Body of pancreas (tissue), 4 donors: ENCODE measurements around the gene ENTPD2.

Source experiments
- POLR2A ChIP-seq, 3 donors: fragments of 450-650 bp; IDR thresholded peaks; one replicate each; pipeline ENCODE4 v1.6.1; 2016; ENCODE audit warnings: antibody characterized with exemption in 3 of 3, mild to moderate bottlenecking in 2 of 3
- TF ChIP-seq, protein P1 (sequence below), 7 experiments: fragments of 450-650 bp in 4 of 7; fragments of 200-600 bp in 3 of 7; sonication (generic) in 3 of 7; IDR thresholded peaks; one replicate each; pipeline ENCODE4 v1.5.1; 2016 to 2019; ENCODE audit warnings: antibody characterized with exemption in 7 of 7

DNA sequence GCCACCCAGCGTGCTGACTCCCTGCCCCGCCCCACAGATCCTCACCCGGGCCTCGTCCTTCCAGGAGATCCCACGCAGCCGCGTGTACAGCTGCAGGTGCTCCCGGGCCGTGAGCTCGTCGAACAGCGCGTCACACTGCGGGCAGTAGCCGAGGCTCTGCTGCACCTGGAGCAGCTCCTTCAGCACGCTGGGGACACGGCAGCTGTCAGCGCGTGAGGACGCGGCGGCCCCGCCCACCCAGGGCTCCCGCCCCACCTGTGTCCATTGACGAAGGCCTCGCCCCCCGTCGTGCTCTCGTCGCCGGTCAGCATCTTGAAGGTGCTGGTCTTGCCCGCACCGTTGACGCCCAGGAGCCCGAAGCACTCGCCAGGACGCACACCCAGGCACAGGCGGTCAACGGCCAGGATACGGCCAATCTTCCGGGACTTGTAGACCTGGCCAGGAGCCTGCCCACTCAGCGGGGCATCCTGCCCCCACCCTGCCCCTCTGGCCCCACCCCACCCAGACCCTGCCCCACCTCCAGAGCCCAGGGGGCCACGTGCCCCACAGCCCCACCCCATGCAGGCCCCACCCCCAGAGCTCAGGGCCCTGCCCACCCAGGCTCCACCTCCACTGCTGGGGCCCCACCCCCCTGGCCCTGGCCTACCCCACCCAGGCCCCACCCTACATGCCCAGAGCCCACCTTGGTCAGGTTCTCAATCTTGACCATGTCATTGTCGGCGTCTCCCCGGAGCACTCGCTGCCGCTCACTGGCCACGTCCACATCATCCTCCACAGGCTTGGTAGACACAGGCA lies 43.7 kb downstream of the ENTPD2 start:
- TF ChIP-seq POLR2A (IDR thresholded peaks at IDR 0.05): no peak
- TF ChIP-seq, protein P1, sequence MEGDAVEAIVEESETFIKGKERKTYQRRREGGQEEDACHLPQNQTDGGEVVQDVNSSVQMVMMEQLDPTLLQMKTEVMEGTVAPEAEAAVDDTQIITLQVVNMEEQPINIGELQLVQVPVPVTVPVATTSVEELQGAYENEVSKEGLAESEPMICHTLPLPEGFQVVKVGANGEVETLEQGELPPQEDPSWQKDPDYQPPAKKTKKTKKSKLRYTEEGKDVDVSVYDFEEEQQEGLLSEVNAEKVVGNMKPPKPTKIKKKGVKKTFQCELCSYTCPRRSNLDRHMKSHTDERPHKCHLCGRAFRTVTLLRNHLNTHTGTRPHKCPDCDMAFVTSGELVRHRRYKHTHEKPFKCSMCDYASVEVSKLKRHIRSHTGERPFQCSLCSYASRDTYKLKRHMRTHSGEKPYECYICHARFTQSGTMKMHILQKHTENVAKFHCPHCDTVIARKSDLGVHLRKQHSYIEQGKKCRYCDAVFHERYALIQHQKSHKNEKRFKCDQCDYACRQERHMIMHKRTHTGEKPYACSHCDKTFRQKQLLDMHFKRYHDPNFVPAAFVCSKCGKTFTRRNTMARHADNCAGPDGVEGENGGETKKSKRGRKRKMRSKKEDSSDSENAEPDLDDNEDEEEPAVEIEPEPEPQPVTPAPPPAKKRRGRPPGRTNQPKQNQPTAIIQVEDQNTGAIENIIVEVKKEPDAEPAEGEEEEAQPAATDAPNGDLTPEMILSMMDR (IDR thresholded peaks at IDR 0.05): no peak
